ENCODE measurements around the gene LITAF. TPM values are rescaled to one million over a fixed set of nuclear protein-coding genes. Genes with fewer than 3 reads are reported as not detected.

LITAF gene
- total RNA-seq, 1 experiment from 2014 or later, result 84.2 TPM

- TF ChIP-seq, protein P1, sequence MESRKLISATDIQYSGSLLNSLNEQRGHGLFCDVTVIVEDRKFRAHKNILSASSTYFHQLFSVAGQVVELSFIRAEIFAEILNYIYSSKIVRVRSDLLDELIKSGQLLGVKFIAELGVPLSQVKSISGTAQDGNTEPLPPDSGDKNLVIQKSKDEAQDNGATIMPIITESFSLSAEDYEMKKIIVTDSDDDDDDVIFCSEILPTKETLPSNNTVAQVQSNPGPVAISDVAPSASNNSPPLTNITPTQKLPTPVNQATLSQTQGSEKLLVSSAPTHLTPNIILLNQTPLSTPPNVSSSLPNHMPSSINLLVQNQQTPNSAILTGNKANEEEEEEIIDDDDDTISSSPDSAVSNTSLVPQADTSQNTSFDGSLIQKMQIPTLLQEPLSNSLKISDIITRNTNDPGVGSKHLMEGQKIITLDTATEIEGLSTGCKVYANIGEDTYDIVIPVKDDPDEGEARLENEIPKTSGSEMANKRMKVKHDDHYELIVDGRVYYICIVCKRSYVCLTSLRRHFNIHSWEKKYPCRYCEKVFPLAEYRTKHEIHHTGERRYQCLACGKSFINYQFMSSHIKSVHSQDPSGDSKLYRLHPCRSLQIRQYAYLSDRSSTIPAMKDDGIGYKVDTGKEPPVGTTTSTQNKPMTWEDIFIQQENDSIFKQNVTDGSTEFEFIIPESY (IDR thresholded peaks at IDR 0.05; ENCODE audit: extremely low read depth, insufficient replicate concordance, low read length), result no peak
- no peak for TF ChIP-seq CEBPB (IDR thresholded peaks at IDR 0.05; ENCODE audit: low read depth)
Measured at GRCh38 chr16:11536104-11536866, 50.4 kb downstream of the LITAF start (continued).

- Histone ChIP-seq H3K79me2 (ENCODE audit: insufficient read depth, low read length) (no peaks in the 10 kb centered on the region), H2AFZ (ENCODE audit: low read depth, low read length, poor library complexity, severe bottlenecking) (no peak overlapping the region), H3K4me1 (ENCODE audit: control insufficient read depth in 1 of 2, insufficient read depth in 2 of 2, low read length in 2 of 2) (peaks cover 3 to 5% of the 10 kb centered on the region in 2 experiments; a peak in 2 of 4 replicates), H3K4me2 (ENCODE audit: low read length) (no peak overlapping the region), H3K36me3 (ENCODE audit: control insufficient read depth in 1 of 2, insufficient read depth in 2 of 2, low read length in 2 of 2) (no peaks in the 10 kb centered on the region), H3K9ac (ENCODE audit: low read length) (no peak overlapping the region), H3K9me2 (ENCODE audit: insufficient read depth) (no peaks in the 10 kb centered on the region), H3K9me3 (ENCODE audit: control insufficient read depth in 1 of 2, insufficient read depth in 1 of 2, low read depth in 1 of 2, low read length in 2 of 2) (no peaks in the 10 kb centered on the region), H3K27ac (ENCODE audit: low read depth, low read length) (no peak overlapping the region), H3K27me3 (ENCODE audit: insufficient read depth, low read length) (no peaks in the 10 kb centered on the region), H4K20me1 (ENCODE audit: insufficient read depth) (no peaks in the 10 kb centered on the region), H3K4me3 (replicated peaks in 1 of 2; ENCODE audit: low read depth in 1 of 2, low read length in 2 of 2) (no peak overlapping the region)
- ChIA-PET CTCF (no interaction called here), RAD21 (ENCODE audit: low non-redundant PET in 1 of 2, low total read pairs in 2 of 2, uncharacterized antibody in 2 of 2, unreplicated experiment in 2 of 2) (no interaction called here), POLR2A (no interaction called here)
- TF ChIP-seq, protein P1 (IDR thresholded peaks at IDR 0.05; ENCODE audit: extremely low read depth, insufficient replicate concordance, low read length), result no peak
- no peak for TF ChIP-seq ZFX (IDR thresholded peaks at IDR 0.05)
- no peak for TF ChIP-seq JUND (IDR thresholded peaks at IDR 0.05)
- TF ChIP-seq SRF (IDR thresholded peaks at IDR 0.05; ENCODE audit: low read depth), result no peak
- TF ChIP-seq RAD21 (IDR thresholded peaks at IDR 0.05; ENCODE audit: low read depth), result no peak
- TF ChIP-seq CBX3 (IDR thresholded peaks at IDR 0.05; ENCODE audit: low read depth), result no peak
- no peak for TF ChIP-seq FOSL1 (IDR thresholded peaks at IDR 0.05; ENCODE audit: low read depth)
- TF ChIP-seq MAX (IDR thresholded peaks at IDR 0.05), result no peak
- TF ChIP-seq YY1 (IDR thresholded peaks at IDR 0.05; ENCODE audit: extremely low read depth, insufficient replicate concordance, low read depth, low read length), result no peak
- ATAC-seq (no peak), DNase-seq (ENCODE audit: low read depth, low spot score) (no peak)
- intact Hi-C loops (cut with micrococcal nuclease), result no loop called here
- BruUV-seq (replicated peaks), result no TSS peak
Measured at GRCh38 chr16:11535494-11535893, 51.2 kb downstream of the LITAF start.

Data from HCT116 (cell line).